ENCODE results near the gene TAOK2.

- TF ChIP-seq CTCF (tag by site-specific recombination; IDR thresholded peaks at IDR 0.05) (no peak), FEZF1 (tag by site-specific recombination; IDR thresholded peaks at IDR 0.05) (no peak), ZNF223 (tag by site-specific recombination; IDR thresholded peaks at IDR 0.05) (no peak), YY1 (tag by site-specific recombination; IDR thresholded peaks at IDR 0.05) (no peak), ZNF747 (tag by site-specific recombination; IDR thresholded peaks at IDR 0.05) (no peak)
These were observed 680 bp upstream of the TAOK2 start for GRCh38 chr16:29972992-29973383.

Measured in HEK293 (cell line).